GM12878 (cell line): ENCODE data around the gene DDX39A. TPM values are rescaled to one million over a fixed set of nuclear protein-coding genes. Genes with fewer than 3 reads are reported as not detected.

ENCODE experiments used
- ATAC-seq: fragments of 200-7000 bp; cut with Tn5 transposase; 3 replicates; pipeline ENCODE4 v1.9.1; 2020; ENCODE audit warnings: mild to moderate bottlenecking, moderate library complexity
- BruUV-seq: library from RNA; stranded (reverse); fragments of 400-500 nt; replicated peaks from 2 replicates; lab custom pipeline; 2021; lab: Mats Ljungman, UMichigan
- CTCF ChIA-PET: fragments of 300-600 bp; sonication (Branson Sonifier 250); formaldehyde crosslinking; extraction: SDS; loops from one replicate; lab custom pipeline; 2021; ENCODE audit warnings: inconsistent platforms; lab: Yijun Ruan, JAX
- POLR2A ChIA-PET: fragments of 350-600 bp; formaldehyde crosslinking; extraction: SDS; loops from one replicate; lab custom pipeline; 2021; ENCODE audit warnings: inconsistent platforms; lab: Charles Lee
- RAD21 ChIA-PET: fragments of 300-600 bp; sonication (Branson Sonifier 250); formaldehyde crosslinking; loops from one replicate; lab custom pipeline; 2023; ENCODE audit warnings: antibody characterized with exemption; ENCODE audit not compliant: unreplicated experiment; lab: Charles Lee
- SMC1A ChIA-PET: fragments of 300-600 bp; sonication (Branson Sonifier 250); formaldehyde crosslinking; loops from one replicate; lab custom pipeline; 2023; ENCODE audit not compliant: unreplicated experiment, uncharacterized antibody; lab: Charles Lee
- DNase-seq: peaks from one replicate; pipeline ENCODE4 v3.0.0-alpha.2; 2011; ENCODE audit warnings: low read depth, low spot score
- FAIRE-seq: peaks from 3 replicates; lab custom pipeline; 2011; peaks lifted over from hg19 to GRCh38; lab: Jason Lieb, UNC
- H2AFZ ChIP-seq: 2 replicates; pipeline ENCODE4 v1.6.0; 2011; ENCODE audit warnings: low read depth, low read length, control low read depth; ENCODE audit not compliant: control insufficient read depth
- H3K27ac ChIP-seq: 2 replicates; pipeline ENCODE4 v1.5.1; 2011; ENCODE audit warnings: control low read depth; ENCODE audit not compliant: control insufficient read depth, insufficient read depth
- H3K27me3 ChIP-seq, 2 experiments: replicated peaks in 1 of 2; 2 replicates each; pipeline versions ENCODE4 v1.6.0 to v1.6.1; 2011; ENCODE audit warnings: low read length in 1 of 2; ENCODE audit not compliant: control insufficient read depth in 2 of 2, insufficient read depth in 2 of 2
- H3K36me3 ChIP-seq, 2 experiments: 2 replicates each; pipeline ENCODE4 v1.5.1; 2011; ENCODE audit warnings: low read length in 1 of 2; ENCODE audit not compliant: control insufficient read depth in 2 of 2, insufficient read depth in 2 of 2
- H3K4me1 ChIP-seq: 2 replicates; pipeline ENCODE4 v1.6.1; 2011; ENCODE audit warnings: mild to moderate bottlenecking, low read length, moderate library complexity, mixed read lengths; ENCODE audit not compliant: control insufficient read depth, insufficient read depth
- H3K4me2 ChIP-seq: 2 replicates; pipeline ENCODE4 v1.6.0; 2011; ENCODE audit warnings: control low read depth; ENCODE audit not compliant: control insufficient read depth, insufficient read depth
- H3K4me3 ChIP-seq: fragments of 200-600 bp; sonication (generic); 2 replicates; pipeline ENCODE4 v1.5.1; 2016
- H3K79me2 ChIP-seq: 2 replicates; pipeline ENCODE4 v1.6.0; 2011; ENCODE audit warnings: low read length; ENCODE audit not compliant: control insufficient read depth, insufficient read depth
- H3K9ac ChIP-seq: 2 replicates; pipeline ENCODE4 v1.8.0; 2011; ENCODE audit warnings: low read length, control low read depth, mixed read lengths; ENCODE audit not compliant: control insufficient read depth, insufficient read depth
- H3K9me3 ChIP-seq: replicated peaks from 3 replicates; pipeline ENCODE4 v1.5.1; 2011; ENCODE audit warnings: mild to moderate bottlenecking, low read length; ENCODE audit not compliant: control insufficient read depth, insufficient read depth
- H4K20me1 ChIP-seq: 2 replicates; pipeline ENCODE4 v1.6.0; 2011; ENCODE audit not compliant: control insufficient read depth, insufficient read depth
- BACH1 ChIP-seq: fragments of 450-650 bp; IDR thresholded peaks from 2 replicates; pipeline ENCODE4 v1.6.1; 2017; ENCODE audit warnings: mild to moderate bottlenecking, borderline replicate concordance
- MTA2 ChIP-seq: fragments of 450-650 bp; IDR thresholded peaks from 2 replicates; pipeline ENCODE4 v1.6.1; 2016; ENCODE audit warnings: low read depth, mild to moderate bottlenecking, moderate library complexity
- POLR2A ChIP-seq: IDR thresholded peaks from 2 replicates; pipeline ENCODE4 v1.6.1; 2011; ENCODE audit warnings: low read depth, mild to moderate bottlenecking, low read length
- POLR2AphosphoS5 ChIP-seq: IDR thresholded peaks from 2 replicates; pipeline ENCODE4 v1.6.1; 2011; ENCODE audit warnings: mild to moderate bottlenecking, low read length, inconsistent platforms
- WGBS: methylation state at CpG from one replicate; pipeline ENCODE4 v1.1.6; 2016; ENCODE audit warnings: low lambda C conversion rate; ENCODE audit not compliant: insufficient replicate concordance, insufficient coverage; ENCODE audit errors: missing lambda C conversion rate; 5-methylcytosine and 5-hydroxymethylcytosine counted together
- in situ Hi-C: fragments of 300-500 bp; cut with MboI; formaldehyde crosslinking; loops from 9 replicates; pipeline ENCODE4 v1.14.3; 2018; ENCODE audit warnings: mixed read lengths
- intact Hi-C: fragments of 100-400 bp; cut with micrococcal nuclease; formaldehyde crosslinking; loops from one replicate; pipeline ENCODE4 v1.14.2; 2022; ENCODE audit not compliant: unreplicated experiment
- polyA plus RNA-seq, 11 experiments: library from polyadenylated mRNA; depleted of rRNA in 4 of 11; unstranded in 6 of 11; stranded (reverse) in 5 of 11; fragments of >200 nt; fragmentation: Nextera tagmentation in 4 of 11; fragmentation: Illumina TruSeq in 1 of 11; extraction: Ambion mirVana in 4 of 11; extraction: Trizol in 1 of 11; gene quantifications; 1 replicate in 1 of 11; 2 replicates in 10 of 11; pipeline versions ENCODE4 v1.2.1 to v1.2.3, GENCODE V29; 2011 to 2016; ENCODE audit warnings: inconsistent platforms in 2 of 11, missing spikeins in 2 of 11, low read depth in 1 of 11
- total RNA-seq, 4 experiments: library from RNA; depleted of rRNA in 3 of 4; stranded (reverse); fragments of >200 nt in 3 of 4; fragmentation: Illumina TruSeq in 1 of 4; extraction: Trizol in 1 of 4; gene quantifications; 2 replicates each; pipeline versions ENCODE4 v1.2.1 to v1.2.3, GENCODE V29; 2013 to 2021

The DDX39A gene
- total and polyA plus RNA-seq, 10 of the 15 experiments (the other 5 are each of a cell fraction or from before 2014, with no cell fraction given) = 113 to 378 (median 224) TPM

DNA sequence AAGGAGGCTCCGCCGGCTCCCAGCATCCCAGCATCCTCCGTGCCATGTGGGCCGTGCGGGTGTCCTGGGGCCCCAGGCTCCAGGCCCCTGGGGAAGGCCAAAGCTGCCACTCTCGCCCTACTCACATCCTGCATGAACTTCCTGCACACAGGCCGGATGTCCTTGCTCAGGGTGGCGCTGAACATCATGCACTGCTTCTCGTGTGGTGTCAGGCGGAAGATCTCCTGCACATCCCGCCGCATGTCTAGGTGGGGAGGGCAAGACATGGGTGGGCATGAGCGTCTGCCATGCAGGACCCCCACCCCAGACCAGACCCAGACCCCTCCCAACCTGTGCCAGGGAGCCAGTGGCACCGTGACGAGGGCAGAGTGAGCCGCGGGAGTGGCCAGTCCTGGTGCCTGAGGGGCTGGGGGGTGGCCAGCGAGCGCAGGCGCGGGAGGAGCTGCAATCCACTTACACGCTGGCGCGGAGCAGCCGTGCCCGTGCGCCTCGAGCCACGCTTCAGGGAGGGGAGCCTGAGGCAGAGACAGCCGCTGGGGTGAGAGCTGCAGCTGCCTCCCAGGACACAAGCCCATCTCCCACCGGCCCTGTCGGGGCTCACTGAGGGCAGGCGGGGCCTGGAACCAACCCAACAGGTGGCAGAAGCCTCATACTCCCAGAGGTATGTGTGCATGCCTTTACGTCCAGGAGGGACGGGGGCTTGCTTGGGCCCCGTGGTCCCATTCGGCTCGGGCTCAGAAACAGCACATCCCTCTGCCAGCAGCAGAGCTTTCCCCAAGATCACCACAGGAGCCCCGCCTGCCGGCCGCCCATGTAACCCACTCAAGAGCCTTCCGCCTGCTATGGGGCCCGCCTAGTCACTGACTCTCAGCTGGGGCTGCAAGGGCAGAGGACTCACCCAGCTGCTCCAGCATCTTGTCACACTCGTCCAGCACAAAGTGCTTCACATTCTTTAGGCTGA lies 8.8 kb downstream of the DDX39A start:
- in situ Hi-C loops (no loop called here), intact Hi-C loops (no loop called here)
- FAIRE-seq (no peak), ATAC-seq (no peak), DNase-seq (no peak)
- Histone ChIP-seq H3K4me1 (peaks cover 7% of the 10 kb centered on the region), H3K79me2 (peaks cover 35% of the 10 kb centered on the region), H3K4me3 (no peak overlapping the region), H3K4me2 (no peak overlapping the region), H3K27ac (no peak overlapping the region), H3K9me3 (no peaks in the 10 kb centered on the region; the same call in 2 of the 3 replicates), H2AFZ (no peak overlapping the region), H3K27me3 (no peaks in the 10 kb centered on the region), H3K9ac (no peak overlapping the region), H3K36me3 (peaks cover 33 to 71% of the 10 kb centered on the region in 2 experiments), H4K20me1 (peaks cover 13% of the 10 kb centered on the region; the same call in 1 of the 2 replicates)
- ChIA-PET RAD21 (no interaction called here), CTCF (no interaction called here), SMC1A (no interaction called here), POLR2A (interaction anchor here (0.9 to 1.1 kb wide), 2 partner anchors 30 to 54 kb away, joined by 3 read pairs; no protein-coding TSS in a partner anchor)
- no TSS peak for BruUV-seq
- WGBS = 62% methylated on average over 44 of the region's 44 CpGs
- TF ChIP-seq POLR2A (peak; percentile 72), BACH1 (peak; percentile 38; the same call in 1 of the 2 replicates), MTA2 (no peak), POLR2AphosphoS5 (peak; percentile 40; the same call in 1 of the 2 replicates)
